Rectal smooth muscle tissue (tissue), 1 donor: ENCODE measurements around the gene TTLL1.

ENCODE experiments used
- H3K27ac ChIP-seq: one replicate; pipeline ENCODE4 v1.7.0; 2013; ENCODE audit warnings: low read depth, low read length, inconsistent platforms
- H3K27me3 ChIP-seq: one replicate; pipeline ENCODE4 v1.7.0; 2013; ENCODE audit warnings: low read length; ENCODE audit not compliant: control insufficient read depth, insufficient read depth
- H3K36me3 ChIP-seq: one replicate; pipeline ENCODE4 v1.7.0; 2013; ENCODE audit warnings: low read length; ENCODE audit not compliant: control insufficient read depth, insufficient read depth
- H3K4me1 ChIP-seq: one replicate; pipeline ENCODE4 v1.7.0; 2013; ENCODE audit warnings: low read length; ENCODE audit not compliant: control insufficient read depth, insufficient read depth
- H3K4me3 ChIP-seq: one replicate; pipeline ENCODE4 v1.7.0; 2013; ENCODE audit warnings: low read length
- H3K9ac ChIP-seq: one replicate; pipeline ENCODE4 v1.7.0; 2013; ENCODE audit warnings: low read length

Gene TTLL1

GRCh38 chr22:43126501-43127165, 37.4 kb upstream of the TTLL1 start:
- Histone ChIP-seq H3K4me3 (no peak overlapping the region), H3K27me3 (no peaks in the 10 kb centered on the region), H3K36me3 (no peaks in the 10 kb centered on the region), H3K9ac (no peak overlapping the region), H3K27ac (no peak overlapping the region), H3K4me1 (no peaks in the 10 kb centered on the region)

- no peaks in the 10 kb centered on the region for H3K36me3 ChIP-seq
- no peak overlapping the region for H3K9ac ChIP-seq
- no peak overlapping the region for H3K4me3 ChIP-seq
- no peak overlapping the region for H3K27ac ChIP-seq
- no peaks in the 10 kb centered on the region for H3K27me3 ChIP-seq
- no peaks in the 10 kb centered on the region for H3K4me1 ChIP-seq
Observed at GRCh38 chr22:43118953-43119458, 29.8 kb upstream of the TTLL1 start.

GRCh38 chr22:43118024-43118849, 29.0 kb upstream of the TTLL1 start:
- no peaks in the 10 kb centered on the region for H3K36me3 ChIP-seq
- no peak overlapping the region for H3K27ac ChIP-seq
- H3K9ac ChIP-seq = no peak overlapping the region
- no peaks in the 10 kb centered on the region for H3K27me3 ChIP-seq
- H3K4me1 ChIP-seq = no peaks in the 10 kb centered on the region
- no peak overlapping the region for H3K4me3 ChIP-seq

GRCh38 chr22:43116932-43117331, 27.7 kb upstream of the TTLL1 start:
- Histone ChIP-seq H3K4me3 (no peak overlapping the region), H3K27me3 (peaks cover 2% of the 10 kb centered on the region), H3K4me1 (no peaks in the 10 kb centered on the region)

GRCh38 chr22:43114958-43115357, 25.8 kb upstream of the TTLL1 start:
- Histone ChIP-seq H3K27me3 (peaks cover 5% of the 10 kb centered on the region), H3K4me3 (no peak overlapping the region)

More at GRCh38 chr22:43116932-43117331, 27.7 kb upstream of the TTLL1 start:
- no peak overlapping the region for H3K27ac ChIP-seq
- H3K9ac ChIP-seq = no peak overlapping the region
- H3K36me3 ChIP-seq = no peaks in the 10 kb centered on the region

GRCh38 chr22:43113526-43114251, 24.5 kb upstream of the TTLL1 start:
- no peak overlapping the region for H3K9ac ChIP-seq
- peaks cover 5% of the 10 kb centered on the region for H3K27me3 ChIP-seq
- H3K36me3 ChIP-seq = no peaks in the 10 kb centered on the region
- no peaks in the 10 kb centered on the region for H3K4me1 ChIP-seq
- H3K4me3 ChIP-seq = no peak overlapping the region
- no peak overlapping the region for H3K27ac ChIP-seq

More at GRCh38 chr22:43114958-43115357, 25.8 kb upstream of the TTLL1 start:
- no peaks in the 10 kb centered on the region for H3K4me1 ChIP-seq
- H3K27ac ChIP-seq = no peak overlapping the region
- no peaks in the 10 kb centered on the region for H3K36me3 ChIP-seq
- H3K9ac ChIP-seq = no peak overlapping the region

- peaks cover 5% of the 10 kb centered on the region for H3K27me3 ChIP-seq
- H3K4me3 ChIP-seq = peak overlapping the region; percentile 76
- H3K9ac ChIP-seq = peak overlapping the region; percentile 53
- H3K27ac ChIP-seq = no peak overlapping the region
- no peaks in the 10 kb centered on the region for H3K36me3 ChIP-seq
- no peaks in the 10 kb centered on the region for H3K4me1 ChIP-seq
Observed at GRCh38 chr22:43110927-43111623, 21.9 kb upstream of the TTLL1 start.

GRCh38 chr22:43110444-43110926, 21.3 kb upstream of the TTLL1 start, which contains the start of gene BIK:
BIK (plus strand) TSS chr22:43110750; CDS start chr22:43124023, 13,273 bp downstream.
- H3K27me3 ChIP-seq = peaks cover 5% of the 10 kb centered on the region
- no peaks in the 10 kb centered on the region for H3K36me3 ChIP-seq
- H3K4me1 ChIP-seq = no peaks in the 10 kb centered on the region
- H3K4me3 ChIP-seq = peak within 1 kb of the TSS; percentile 76
- H3K27ac ChIP-seq = no peak within 1 kb of the TSS
- peak within 1 kb of the TSS; percentile 53 for H3K9ac ChIP-seq

- Histone ChIP-seq H3K4me1 (no peaks in the 10 kb centered on the region), H3K4me3 (peak overlapping the region; percentile 67), H3K9ac (no peak overlapping the region), H3K27ac (no peak overlapping the region), H3K36me3 (no peaks in the 10 kb centered on the region), H3K27me3 (peaks cover 5% of the 10 kb centered on the region)
Observed at GRCh38 chr22:43109921-43110443, 20.8 kb upstream of the TTLL1 start.

- Histone ChIP-seq H3K4me1 (no peaks in the 10 kb centered on the region), H3K4me3 (no peak overlapping the region), H3K27me3 (peaks cover 5% of the 10 kb centered on the region), H3K27ac (no peak overlapping the region), H3K9ac (no peak overlapping the region), H3K36me3 (no peaks in the 10 kb centered on the region)
Observed at GRCh38 chr22:43109511-43109910, 20.3 kb upstream of the TTLL1 start.

- Histone ChIP-seq H3K9ac (no peak overlapping the region), H3K4me1 (no peaks in the 10 kb centered on the region), H3K27me3 (no peaks in the 10 kb centered on the region), H3K36me3 (no peaks in the 10 kb centered on the region), H3K27ac (no peak overlapping the region), H3K4me3 (no peak overlapping the region)
Observed at GRCh38 chr22:43106302-43106701, 17.1 kb upstream of the TTLL1 start.
